Measurements from ENCODE around the gene RNF34.

Gene RNF34

GRCh38 chr12:121399391-121400331 is at the start of gene RNF34:
TSS of gene RNF34 (plus strand) at chr12:121400118. CDS start at chr12:121400213, 95 bp downstream.
- H3K4me1 ChIP-seq (ENCODE audit: control insufficient read depth in 1 of 2, insufficient read depth in 2 of 2, low read length in 2 of 2): peaks cover 12 to 27% of the 10 kb centered on the region in 2 donors
- no peaks in the 10 kb centered on the region for H3K27me3 ChIP-seq (ENCODE audit: low read depth, low read length)
- peak within 1 kb of the TSS; percentile 93 to 96 for H3K4me3 ChIP-seq (ENCODE audit: low read depth in 1 of 2, low read length in 2 of 2)
- peak within 1 kb of the TSS; percentile 91 for H3K27ac ChIP-seq (ENCODE audit: low read length)
- peaks cover 0 to 3% of the 10 kb centered on the region in 2 donors for H3K36me3 ChIP-seq (ENCODE audit: control insufficient read depth in 1 of 2, insufficient read depth in 2 of 2, low read length in 2 of 2)
- no peaks in the 10 kb centered on the region for H3K9me3 ChIP-seq (ENCODE audit: control insufficient read depth in 1 of 2, low read length in 2 of 2)

- peak within 1 kb of the TSS; percentile 94 to 97 for H3K4me3 ChIP-seq (ENCODE audit: low read depth in 1 of 2, low read length in 2 of 2)
- no peaks in the 10 kb centered on the region for H3K27me3 ChIP-seq (ENCODE audit: low read depth, low read length)
- H3K27ac ChIP-seq (ENCODE audit: low read length): peak within 1 kb of the TSS; percentile 84
- peaks cover 0 to 5% of the 10 kb centered on the region in 2 donors for H3K36me3 ChIP-seq (ENCODE audit: control insufficient read depth in 1 of 2, insufficient read depth in 2 of 2, low read length in 2 of 2)
- peaks cover 3 to 20% of the 10 kb centered on the region in 2 donors for H3K4me1 ChIP-seq (ENCODE audit: control insufficient read depth in 1 of 2, insufficient read depth in 2 of 2, low read length in 2 of 2)
- H3K9me3 ChIP-seq (ENCODE audit: control insufficient read depth in 1 of 2, low read length in 2 of 2): no peaks in the 10 kb centered on the region
Observed at GRCh38 chr12:121351820-121352681, 47.9 kb upstream of the RNF34 start, which contains the start of gene ANAPC5. TSS of gene ANAPC5 (minus strand) at chr12:121352411. CDS start at chr12:121352340, 71 bp downstream.

- Histone ChIP-seq H3K27ac (ENCODE audit: low read length) (peak overlapping the region; percentile 57), H3K4me1 (ENCODE audit: control insufficient read depth in 1 of 2, insufficient read depth in 2 of 2, low read length in 2 of 2) (peaks cover 3 to 20% of the 10 kb centered on the region in 2 donors), H3K27me3 (ENCODE audit: low read depth, low read length) (no peaks in the 10 kb centered on the region), H3K4me3 (ENCODE audit: low read depth in 1 of 2, low read length in 2 of 2) (peak overlapping the region; percentile 94 to 97), H3K9me3 (ENCODE audit: control insufficient read depth in 1 of 2, low read length in 2 of 2) (no peaks in the 10 kb centered on the region), H3K36me3 (ENCODE audit: control insufficient read depth in 1 of 2, insufficient read depth in 2 of 2, low read length in 2 of 2) (no peaks in the 10 kb centered on the region)
Observed at GRCh38 chr12:121352682-121353018, 47.3 kb upstream of the RNF34 start.

- no peak overlapping the region for H3K4me3 ChIP-seq (ENCODE audit: low read depth in 1 of 2, low read length in 2 of 2)
- no peaks in the 10 kb centered on the region for H3K27me3 ChIP-seq (ENCODE audit: low read depth, low read length)
- H3K27ac ChIP-seq (ENCODE audit: low read length): no peak overlapping the region
- no peaks in the 10 kb centered on the region for H3K36me3 ChIP-seq (ENCODE audit: control insufficient read depth in 1 of 2, insufficient read depth in 2 of 2, low read length in 2 of 2)
- H3K4me1 ChIP-seq (ENCODE audit: control insufficient read depth in 1 of 2, insufficient read depth in 2 of 2, low read length in 2 of 2): peaks cover 2 to 12% of the 10 kb centered on the region in 2 donors
- no peaks in the 10 kb centered on the region for H3K9me3 ChIP-seq (ENCODE audit: control insufficient read depth in 1 of 2, low read length in 2 of 2)
Observed at GRCh38 chr12:121355818-121356217, 44.1 kb upstream of the RNF34 start.

GRCh38 chr12:121356657-121357056 is 43.3 kb upstream of the RNF34 start:
- H3K36me3 ChIP-seq (ENCODE audit: control insufficient read depth in 1 of 2, insufficient read depth in 2 of 2, low read length in 2 of 2): no peaks in the 10 kb centered on the region
- H3K27ac ChIP-seq (ENCODE audit: low read length): no peak overlapping the region
- H3K27me3 ChIP-seq (ENCODE audit: low read depth, low read length): no peaks in the 10 kb centered on the region
- no peak overlapping the region for H3K4me3 ChIP-seq (ENCODE audit: low read depth in 1 of 2, low read length in 2 of 2)
- H3K4me1 ChIP-seq (ENCODE audit: control insufficient read depth in 1 of 2, insufficient read depth in 2 of 2, low read length in 2 of 2): peaks cover 0 to 5% of the 10 kb centered on the region in 2 donors
- no peaks in the 10 kb centered on the region for H3K9me3 ChIP-seq (ENCODE audit: control insufficient read depth in 1 of 2, low read length in 2 of 2)

GRCh38 chr12:121357331-121357730 is 42.6 kb upstream of the RNF34 start:
- H3K4me3 ChIP-seq (ENCODE audit: low read depth in 1 of 2, low read length in 2 of 2): no peak overlapping the region
- no peak overlapping the region for H3K27ac ChIP-seq (ENCODE audit: low read length)
- no peaks in the 10 kb centered on the region for H3K27me3 ChIP-seq (ENCODE audit: low read depth, low read length)
- no peaks in the 10 kb centered on the region for H3K36me3 ChIP-seq (ENCODE audit: control insufficient read depth in 1 of 2, insufficient read depth in 2 of 2, low read length in 2 of 2)
- peaks cover 0 to 5% of the 10 kb centered on the region in 2 donors for H3K4me1 ChIP-seq (ENCODE audit: control insufficient read depth in 1 of 2, insufficient read depth in 2 of 2, low read length in 2 of 2)
- no peaks in the 10 kb centered on the region for H3K9me3 ChIP-seq (ENCODE audit: control insufficient read depth in 1 of 2, low read length in 2 of 2)

- H3K27ac ChIP-seq (ENCODE audit: low read length): no peak overlapping the region
- H3K4me1 ChIP-seq (ENCODE audit: control insufficient read depth in 1 of 2, insufficient read depth in 2 of 2, low read length in 2 of 2): peaks cover 0 to 2% of the 10 kb centered on the region in 2 donors
- H3K4me3 ChIP-seq (ENCODE audit: low read depth in 1 of 2, low read length in 2 of 2): no peak overlapping the region
- no peaks in the 10 kb centered on the region for H3K36me3 ChIP-seq (ENCODE audit: control insufficient read depth in 1 of 2, insufficient read depth in 2 of 2, low read length in 2 of 2)
- H3K9me3 ChIP-seq (ENCODE audit: control insufficient read depth in 1 of 2, low read length in 2 of 2): no peaks in the 10 kb centered on the region
- no peaks in the 10 kb centered on the region for H3K27me3 ChIP-seq (ENCODE audit: low read depth, low read length)
Observed at GRCh38 chr12:121358073-121358472, 41.8 kb upstream of the RNF34 start.

GRCh38 chr12:121364683-121365121 is 35.2 kb upstream of the RNF34 start:
- no peak overlapping the region for H3K27ac ChIP-seq (ENCODE audit: low read length)
- no peaks in the 10 kb centered on the region for H3K4me1 ChIP-seq (ENCODE audit: control insufficient read depth in 1 of 2, insufficient read depth in 2 of 2, low read length in 2 of 2)
- H3K4me3 ChIP-seq (ENCODE audit: low read depth in 1 of 2, low read length in 2 of 2): no peak overlapping the region
- H3K27me3 ChIP-seq (ENCODE audit: low read depth, low read length): no peaks in the 10 kb centered on the region
- H3K9me3 ChIP-seq (ENCODE audit: control insufficient read depth in 1 of 2, low read length in 2 of 2): no peaks in the 10 kb centered on the region
- H3K36me3 ChIP-seq (ENCODE audit: control insufficient read depth in 1 of 2, insufficient read depth in 2 of 2, low read length in 2 of 2): no peaks in the 10 kb centered on the region

GRCh38 chr12:121365416-121366062 is 34.4 kb upstream of the RNF34 start:
- Histone ChIP-seq H3K9me3 (ENCODE audit: control insufficient read depth in 1 of 2, low read length in 2 of 2) (no peaks in the 10 kb centered on the region), H3K27me3 (ENCODE audit: low read depth, low read length) (no peaks in the 10 kb centered on the region), H3K36me3 (ENCODE audit: control insufficient read depth in 1 of 2, insufficient read depth in 2 of 2, low read length in 2 of 2) (no peaks in the 10 kb centered on the region), H3K27ac (ENCODE audit: low read length) (no peak overlapping the region), H3K4me3 (ENCODE audit: low read depth in 1 of 2, low read length in 2 of 2) (no peak overlapping the region), H3K4me1 (ENCODE audit: control insufficient read depth in 1 of 2, insufficient read depth in 2 of 2, low read length in 2 of 2) (no peaks in the 10 kb centered on the region)

- Histone ChIP-seq H3K4me1 (ENCODE audit: control insufficient read depth in 1 of 2, insufficient read depth in 2 of 2, low read length in 2 of 2) (no peaks in the 10 kb centered on the region), H3K9me3 (ENCODE audit: control insufficient read depth in 1 of 2, low read length in 2 of 2) (no peaks in the 10 kb centered on the region), H3K27me3 (ENCODE audit: low read depth, low read length) (no peaks in the 10 kb centered on the region), H3K36me3 (ENCODE audit: control insufficient read depth in 1 of 2, insufficient read depth in 2 of 2, low read length in 2 of 2) (no peaks in the 10 kb centered on the region), H3K27ac (ENCODE audit: low read length) (no peak overlapping the region), H3K4me3 (ENCODE audit: low read depth in 1 of 2, low read length in 2 of 2) (no peak overlapping the region)
Observed at GRCh38 chr12:121366063-121366459, 33.9 kb upstream of the RNF34 start.

GRCh38 chr12:121371404-121371803 is 28.5 kb upstream of the RNF34 start:
- H3K4me1 ChIP-seq (ENCODE audit: control insufficient read depth in 1 of 2, insufficient read depth in 2 of 2, low read length in 2 of 2): no peaks in the 10 kb centered on the region

More at GRCh38 chr12:121371404-121371803, 28.5 kb upstream of the RNF34 start:
- H3K9me3 ChIP-seq (ENCODE audit: control insufficient read depth in 1 of 2, low read length in 2 of 2): no peaks in the 10 kb centered on the region
- no peaks in the 10 kb centered on the region for H3K36me3 ChIP-seq (ENCODE audit: control insufficient read depth in 1 of 2, insufficient read depth in 2 of 2, low read length in 2 of 2)
- H3K27me3 ChIP-seq (ENCODE audit: low read depth, low read length): no peaks in the 10 kb centered on the region
- no peak overlapping the region for H3K27ac ChIP-seq (ENCODE audit: low read length)
- H3K4me3 ChIP-seq (ENCODE audit: low read depth in 1 of 2, low read length in 2 of 2): no peak overlapping the region
